Retina (tissue), 1 donor: ENCODE data around the gene TEC.

ENCODE experiments used
- DNase-seq: peaks from one replicate; pipeline ENCODE4 v3.0.0-alpha.2; 2016

The TEC gene

GRCh38 chr4:48153791-48154550 lies 115.7 kb downstream of the TEC start:
- DNase-seq, result no peak

- no peak for DNase-seq
Measured at GRCh38 chr4:48152259-48152658, 117.4 kb downstream of the TEC start.

DNA sequence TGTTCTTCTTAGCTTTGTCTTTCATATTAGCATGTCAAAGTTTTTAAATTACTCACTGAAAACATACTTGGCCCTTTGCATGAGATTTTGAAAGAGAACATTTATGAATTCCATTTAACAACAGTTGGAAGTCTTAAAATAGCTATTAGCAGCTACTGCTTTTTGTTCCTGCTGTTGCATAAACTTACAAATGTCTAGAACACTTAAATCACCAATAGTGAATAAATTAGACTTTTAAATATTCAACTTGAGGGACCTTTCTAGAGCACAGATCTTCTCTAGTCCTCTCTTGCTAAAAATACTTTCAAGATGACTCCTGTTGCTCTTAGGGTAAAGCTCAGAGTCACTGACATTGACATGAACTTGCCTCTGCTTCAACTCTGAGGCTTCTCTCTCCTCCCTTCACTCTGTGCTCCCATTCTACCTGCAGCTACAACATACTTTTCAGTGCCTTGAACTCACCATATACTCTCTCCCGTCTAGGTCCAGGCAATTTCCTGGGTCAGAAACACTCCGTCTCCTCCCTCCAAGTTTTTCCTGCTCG lies 119.7 kb downstream of the TEC start:
- DNase-seq, result no peak

DNA sequence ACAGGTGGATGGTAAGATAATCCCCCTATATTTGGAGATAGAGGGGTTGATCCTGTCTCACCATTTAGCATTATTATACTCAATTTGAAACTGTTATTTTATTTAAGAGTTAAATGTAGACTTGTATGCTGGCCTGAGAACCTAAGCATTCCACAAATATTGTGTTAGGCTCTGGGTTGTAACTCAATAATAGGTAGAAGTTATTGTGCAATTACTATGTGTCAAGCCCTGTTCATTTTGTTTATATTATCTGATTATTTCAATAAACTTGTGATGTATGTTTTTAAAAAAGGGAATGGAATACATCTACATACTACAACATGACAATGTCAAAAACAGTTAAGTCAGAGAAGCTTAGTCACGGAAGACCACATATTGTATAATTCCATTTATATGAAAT lies 122.0 kb downstream of the TEC start:
- DNase-seq, result no peak

DNA sequence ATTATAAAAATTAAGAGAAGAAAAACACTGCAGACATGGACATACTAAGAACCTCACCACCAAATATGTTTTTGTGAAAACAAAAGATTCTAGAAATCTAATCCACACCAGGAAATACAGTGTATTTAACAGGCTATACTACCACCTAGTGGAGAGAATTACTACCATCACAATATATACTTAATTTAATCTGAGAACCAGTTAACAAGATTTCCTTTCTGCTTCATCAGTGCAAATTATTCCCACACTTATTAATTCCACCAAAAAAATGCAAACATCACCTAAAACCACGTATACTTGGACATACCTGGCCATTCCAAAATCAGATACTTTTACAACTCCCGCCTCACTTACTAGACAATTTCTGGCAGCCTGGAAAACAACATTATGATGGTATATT lies 128.6 kb downstream of the TEC start:
- DNase-seq, result no peak

DNA sequence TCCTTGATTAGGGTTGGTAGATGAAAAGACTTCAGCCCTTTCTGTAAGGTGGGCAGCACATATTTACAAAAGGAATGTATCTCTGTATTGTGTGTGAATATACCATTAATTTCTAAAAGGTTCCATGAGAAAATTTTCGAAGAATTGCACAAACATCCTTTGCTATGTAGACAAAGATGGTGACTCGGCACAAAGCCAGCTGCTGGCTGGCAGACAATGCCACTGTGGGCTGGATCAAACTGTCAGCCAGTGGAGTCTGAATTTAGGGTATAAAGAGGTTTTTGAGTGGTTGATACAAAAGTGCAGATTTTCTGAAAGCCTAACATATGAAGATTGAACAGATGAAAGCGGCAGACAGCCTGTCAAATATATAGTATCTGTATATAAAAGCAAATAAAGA lies 129.9 kb downstream of the TEC start:
- no peak for DNase-seq

- no peak for DNase-seq
Measured at GRCh38 chr4:48138936-48139335, 130.7 kb downstream of the TEC start.

GRCh38 chr4:48138511-48138910 lies 131.1 kb downstream of the TEC start:
- DNase-seq, result no peak

DNA sequence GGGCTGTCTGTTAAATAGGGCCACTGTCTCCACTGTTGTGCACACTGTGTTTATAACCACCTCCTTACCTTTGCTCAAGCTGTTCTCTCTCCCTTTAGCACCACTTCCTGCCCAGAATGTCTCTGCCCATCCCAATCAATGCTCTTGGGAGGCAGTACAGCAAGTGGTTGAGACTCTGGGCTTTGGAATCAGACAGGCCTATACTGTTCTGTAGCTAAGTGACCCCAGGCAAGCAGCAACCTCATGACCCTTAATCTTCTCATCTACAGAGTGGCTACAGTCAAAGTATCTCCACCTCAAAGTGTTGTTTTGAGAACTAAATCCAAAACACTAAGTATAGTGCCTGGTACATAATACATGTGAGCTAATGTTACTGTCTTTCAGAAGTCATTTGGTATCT lies 131.8 kb downstream of the TEC start:
- DNase-seq, result no peak

- DNase-seq, result no peak
Measured at GRCh38 chr4:48134081-48134480, 135.6 kb downstream of the TEC start, which contains the start of gene TXK. TXK (minus strand) TSS chr4:48134250; CDS start chr4:48134170, 80 bp downstream.

DNA sequence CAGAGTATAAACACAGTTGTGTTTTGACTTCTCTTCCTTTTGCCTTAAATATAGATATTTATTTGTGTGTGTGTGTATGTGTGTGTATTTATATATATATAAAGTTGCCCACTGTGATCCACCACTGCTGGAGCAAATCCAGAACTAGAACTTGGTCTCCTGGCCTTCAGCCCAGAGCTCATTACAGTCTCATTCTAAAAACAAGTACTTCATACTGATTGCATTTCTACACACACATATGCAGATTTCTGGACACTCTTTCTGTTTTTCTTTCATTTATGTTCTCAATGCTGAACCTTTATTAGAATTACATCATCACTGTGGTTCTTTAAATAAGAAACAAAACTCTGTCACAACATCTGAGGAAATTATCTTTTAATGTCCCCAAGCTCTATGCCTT lies 136.0 kb downstream of the TEC start:
- DNase-seq, result no peak

DNA sequence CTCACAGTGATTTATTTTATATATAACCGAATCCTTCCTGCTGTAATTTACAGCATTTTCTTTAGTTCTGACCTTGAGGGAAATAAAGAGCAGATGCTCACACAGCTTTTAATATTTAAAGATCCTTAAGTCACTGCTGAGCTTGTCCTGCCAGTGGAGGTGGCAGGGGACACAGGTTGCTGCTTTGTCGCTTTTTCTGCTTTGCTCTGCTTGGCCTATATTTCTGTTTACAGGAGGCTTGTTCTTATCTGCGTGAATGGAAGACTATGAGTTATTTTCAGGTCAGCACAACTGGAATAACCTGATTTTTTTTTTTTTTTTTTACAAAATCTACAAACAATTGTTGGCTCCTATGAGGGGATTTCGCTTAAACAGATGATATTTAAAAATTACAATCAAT lies 137.9 kb downstream of the TEC start:
- no peak for DNase-seq

- DNase-seq, result no peak
Measured at GRCh38 chr4:48130100-48130499, 139.5 kb downstream of the TEC start.

DNA sequence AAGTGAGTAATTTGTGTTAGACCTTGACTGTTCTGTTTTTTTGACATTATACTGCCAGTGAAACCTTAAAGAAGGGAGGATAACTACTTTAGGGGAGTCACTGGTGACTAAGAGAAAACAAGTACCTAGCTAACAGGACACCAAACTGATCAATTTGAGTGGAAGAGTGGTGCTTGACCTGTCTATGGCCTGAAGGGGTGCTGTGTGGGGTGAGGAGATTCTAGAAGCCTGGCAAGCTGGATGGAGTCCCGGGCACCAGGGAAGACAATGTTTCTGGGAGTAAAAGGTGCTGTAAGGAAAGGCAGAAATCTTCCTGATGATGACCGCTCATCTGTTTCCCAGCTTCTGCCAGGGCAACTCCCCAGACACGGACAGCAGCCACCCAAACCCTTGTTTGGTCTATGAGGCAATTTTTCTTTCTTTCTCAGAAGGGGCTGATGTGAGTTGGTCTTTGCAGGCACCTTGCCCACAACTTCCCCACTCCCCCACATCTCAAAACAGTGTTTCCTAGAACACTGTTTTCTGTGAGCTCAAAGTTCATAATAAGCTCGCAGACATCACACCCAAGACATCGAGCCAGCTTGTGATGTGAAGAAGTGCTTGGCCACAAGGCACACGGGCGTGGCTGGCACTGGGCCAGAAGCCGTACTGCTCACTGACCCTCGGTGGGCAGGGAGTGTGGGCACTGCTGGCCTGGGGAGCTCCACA lies 140.2 kb downstream of the TEC start:
- no peak for DNase-seq

GRCh38 chr4:48127682-48128404 lies 141.8 kb downstream of the TEC start:
- peak; percentile 55 for DNase-seq

GRCh38 chr4:48127231-48127630 lies 142.4 kb downstream of the TEC start:
- no peak for DNase-seq

- no peak for DNase-seq
Measured at GRCh38 chr4:48126621-48127020, 143.0 kb downstream of the TEC start.

- no peak for DNase-seq
Measured at GRCh38 chr4:48124870-48125269, 144.8 kb downstream of the TEC start.

DNA sequence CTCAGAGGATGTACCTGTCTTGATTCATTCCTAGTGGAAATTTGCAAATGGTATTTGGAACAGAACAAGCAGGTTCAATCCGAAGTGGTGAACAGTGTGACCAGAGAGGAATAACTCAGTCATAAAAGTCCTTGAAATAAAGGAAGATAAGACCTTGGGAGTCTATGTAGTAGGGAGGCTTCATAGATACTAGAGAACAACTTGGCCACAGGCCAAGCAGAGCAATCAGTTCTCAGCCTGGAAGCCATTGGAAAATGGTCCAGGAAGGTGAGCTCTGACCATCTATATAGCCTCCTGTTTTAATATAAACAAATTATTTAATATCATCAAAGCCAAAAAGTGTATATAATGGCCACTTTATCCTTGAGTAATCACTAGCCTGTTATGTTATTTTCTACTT lies 146.9 kb downstream of the TEC start:
- DNase-seq, result no peak

DNA sequence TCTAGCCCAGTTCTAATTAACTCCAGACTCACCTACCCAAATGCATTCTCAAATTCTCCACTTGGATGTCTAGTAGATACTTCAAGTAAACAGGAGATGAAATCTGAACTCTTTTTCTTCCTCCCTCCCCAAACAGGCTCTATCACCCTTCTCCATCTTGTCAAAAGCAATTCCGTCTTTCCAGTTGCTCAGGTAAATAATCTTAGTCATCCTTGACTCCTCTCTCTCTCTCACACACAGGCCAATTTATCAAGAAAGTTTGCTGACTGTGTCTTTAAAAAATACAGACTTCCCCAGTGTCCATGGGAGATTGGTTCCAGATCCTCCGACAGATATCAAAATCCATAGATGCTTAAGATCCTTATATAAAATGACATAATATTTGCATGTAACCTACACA lies 148.5 kb downstream of the TEC start:
- no peak for DNase-seq

DNA sequence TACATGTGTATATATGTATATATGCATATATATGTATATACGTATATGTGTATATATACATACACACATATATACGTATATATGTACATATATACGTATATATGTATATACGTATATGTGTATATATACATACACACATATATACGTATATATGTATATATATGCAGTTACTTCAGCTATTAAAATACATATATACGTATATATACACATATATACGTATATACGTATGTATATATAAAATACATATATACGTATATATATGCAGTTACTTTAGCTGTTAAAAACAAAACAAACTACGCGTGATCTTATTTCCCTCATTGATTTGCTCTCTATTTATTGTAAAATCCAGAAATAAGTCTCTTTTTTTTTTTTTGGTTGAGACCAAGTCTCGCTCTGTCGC lies 149.5 kb downstream of the TEC start:
- DNase-seq, result no peak

- no peak for DNase-seq
Measured at GRCh38 chr4:48119646-48120045, 150.0 kb downstream of the TEC start.

GRCh38 chr4:48118081-48118480 lies 151.6 kb downstream of the TEC start:
- no peak for DNase-seq

DNA sequence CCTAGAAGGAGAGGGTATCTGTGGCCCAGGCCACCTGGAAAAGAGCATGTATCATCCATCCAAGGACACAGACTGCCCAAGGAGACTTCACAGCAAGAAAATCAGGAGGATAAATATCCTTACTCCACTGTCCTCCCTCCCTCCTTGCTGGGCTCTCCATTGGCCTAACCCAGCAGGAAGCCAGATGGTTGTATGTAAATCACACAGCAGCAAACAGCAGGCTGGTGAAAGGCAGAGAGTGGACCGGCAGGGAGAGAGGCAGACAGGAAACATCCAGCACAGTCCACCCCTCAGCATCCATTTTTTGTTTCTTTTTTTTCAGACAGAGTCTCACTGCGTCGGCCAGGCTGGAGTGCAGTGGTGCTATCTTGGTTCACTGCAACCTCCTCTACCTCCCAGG lies 153.1 kb downstream of the TEC start:
- DNase-seq, result no peak
